GM19035 (cell line): Measurements from ENCODE around the gene ANKRD28.
"Not testable (repeated sequence)": the region's sequence is repeated elsewhere in the genome, so short reads cannot be mapped to it uniquely, and the experiment has no call there.

Experiments used
- ATAC-seq: cut with Tn5 transposase; IDR thresholded peaks from one replicate; pipeline ENCODE4 v1.9.1; 2021; ENCODE audit not compliant: unreplicated experiment

Gene ANKRD28

GRCh38 chr3:15637131-15637951 is 160.4 kb downstream of the ANKRD28 start:
- ATAC-seq: no peak

- ATAC-seq: peak; percentile 80
Measured at GRCh38 chr3:15636028-15636709, 161.6 kb downstream of the ANKRD28 start.

DNA sequence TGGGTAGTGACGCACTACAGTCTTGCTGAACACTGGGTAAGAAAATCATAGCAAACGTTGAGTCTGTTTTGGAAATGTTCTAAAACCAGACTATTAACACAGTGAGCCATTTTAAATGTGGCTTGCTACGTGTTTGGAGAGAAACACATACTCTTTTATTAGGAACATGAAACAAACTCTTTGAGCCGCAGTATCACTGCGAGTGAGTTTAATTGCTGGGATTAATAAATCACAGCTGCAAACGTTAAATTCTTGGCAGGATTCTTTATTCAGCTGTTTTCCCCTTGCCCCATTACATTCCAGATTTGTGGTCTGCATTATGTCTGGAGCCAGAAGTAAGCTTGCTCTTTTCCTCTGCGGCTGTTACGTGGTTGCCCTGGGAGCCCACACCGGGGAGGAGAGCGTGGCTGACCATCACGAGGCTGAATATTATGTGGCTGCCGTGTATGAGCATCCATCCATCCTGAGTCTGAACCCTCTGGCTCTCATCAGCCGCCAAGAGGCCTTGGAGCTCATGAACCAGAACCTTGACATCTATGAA is 162.6 kb downstream of the ANKRD28 start:
- ATAC-seq: no peak

- ATAC-seq: no peak
Measured at GRCh38 chr3:15634671-15635070, 163.1 kb downstream of the ANKRD28 start.

- no peak for ATAC-seq
Measured at GRCh38 chr3:15633766-15634598, 163.8 kb downstream of the ANKRD28 start.

GRCh38 chr3:15633159-15633558 is 164.6 kb downstream of the ANKRD28 start:
- ATAC-seq: no peak

GRCh38 chr3:15632212-15632580 is 165.6 kb downstream of the ANKRD28 start:
- no peak for ATAC-seq

GRCh38 chr3:15631426-15632211 is 166.2 kb downstream of the ANKRD28 start:
- ATAC-seq: no peak

DNA sequence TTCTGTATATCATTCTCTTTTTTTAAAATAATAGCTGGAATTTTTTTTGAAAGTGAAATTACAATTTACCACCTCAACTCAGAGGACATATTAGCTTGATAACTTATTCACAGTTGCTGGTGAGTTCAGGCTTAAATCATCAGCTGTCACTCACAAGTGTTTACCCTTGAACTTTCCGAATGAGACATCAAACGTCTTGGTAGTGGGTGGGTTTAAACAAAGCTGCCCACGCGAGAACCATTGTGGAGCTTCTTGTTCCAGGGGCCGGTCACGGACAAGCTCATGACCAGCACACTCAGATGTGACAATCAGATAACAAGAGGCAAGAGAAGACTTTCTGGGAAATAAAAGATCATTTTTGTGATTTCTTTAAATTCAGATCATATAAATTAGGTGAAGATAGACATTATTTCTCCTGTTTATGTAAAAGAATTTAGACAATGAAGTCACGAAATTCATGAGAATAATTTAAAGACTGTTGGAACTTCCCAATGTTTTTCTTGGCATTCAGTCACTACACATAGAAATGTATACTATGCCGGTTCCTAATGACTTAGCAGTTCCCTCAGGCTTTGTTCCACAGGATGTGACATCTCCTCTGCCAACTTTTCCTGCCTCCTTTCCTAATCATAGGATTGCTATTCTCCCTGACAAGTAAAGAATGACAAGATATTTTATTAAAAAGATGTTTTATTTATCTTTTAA is 167.0 kb downstream of the ANKRD28 start:
- ATAC-seq: peak; percentile 32

DNA sequence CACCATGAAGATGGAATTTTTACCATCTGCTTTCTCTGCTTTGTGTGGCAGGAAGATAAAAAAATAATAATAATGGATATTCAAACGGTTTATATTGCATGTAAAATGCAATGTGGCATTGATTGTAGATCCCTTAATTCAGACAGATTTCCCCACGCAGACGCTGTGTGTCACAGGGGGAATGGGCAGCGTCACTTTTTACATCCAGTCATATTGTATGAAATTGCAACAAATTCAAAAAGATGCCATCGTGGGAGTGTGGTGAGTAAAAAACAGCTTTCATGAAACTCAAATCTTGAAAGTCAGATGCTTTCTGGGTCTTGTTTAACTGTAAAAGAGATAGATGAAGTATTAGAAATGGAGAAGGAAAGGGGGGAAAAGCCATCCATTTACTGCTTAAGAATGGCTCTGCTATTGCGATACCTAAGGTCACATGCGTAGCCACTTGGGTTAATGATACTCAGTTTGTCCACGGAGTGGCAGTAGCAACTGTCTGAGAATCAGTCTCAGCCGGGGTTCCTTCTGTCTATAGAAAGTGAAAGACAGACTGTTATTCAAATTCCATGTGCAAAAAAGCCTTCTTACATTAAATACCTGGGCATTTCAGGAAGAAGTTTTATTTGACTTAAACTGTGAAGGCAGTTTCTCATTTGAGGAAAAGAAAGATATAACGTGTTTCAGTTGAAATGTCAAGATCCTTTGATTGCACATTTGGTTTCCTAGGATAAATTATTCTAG is 167.8 kb downstream of the ANKRD28 start:
- ATAC-seq: peak; percentile 97

DNA sequence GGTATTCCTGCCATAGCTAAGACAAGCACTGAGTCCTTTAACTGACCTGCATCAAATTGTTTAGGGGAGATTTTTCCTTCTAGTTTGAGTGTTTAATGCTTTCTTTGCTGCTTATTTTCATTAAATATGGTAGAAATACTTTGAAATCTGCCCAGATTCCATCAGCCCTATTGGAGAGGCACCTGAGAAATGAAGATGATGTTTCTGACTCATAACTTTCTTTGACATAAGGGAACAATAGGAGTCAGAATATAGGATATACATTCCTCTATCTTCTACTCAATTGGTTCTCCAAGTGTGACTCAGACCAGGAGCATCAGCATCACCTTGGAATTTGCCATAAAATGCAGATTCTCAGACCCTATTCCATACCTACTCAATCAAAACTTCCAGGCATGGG is 168.8 kb downstream of the ANKRD28 start:
- no peak for ATAC-seq

DNA sequence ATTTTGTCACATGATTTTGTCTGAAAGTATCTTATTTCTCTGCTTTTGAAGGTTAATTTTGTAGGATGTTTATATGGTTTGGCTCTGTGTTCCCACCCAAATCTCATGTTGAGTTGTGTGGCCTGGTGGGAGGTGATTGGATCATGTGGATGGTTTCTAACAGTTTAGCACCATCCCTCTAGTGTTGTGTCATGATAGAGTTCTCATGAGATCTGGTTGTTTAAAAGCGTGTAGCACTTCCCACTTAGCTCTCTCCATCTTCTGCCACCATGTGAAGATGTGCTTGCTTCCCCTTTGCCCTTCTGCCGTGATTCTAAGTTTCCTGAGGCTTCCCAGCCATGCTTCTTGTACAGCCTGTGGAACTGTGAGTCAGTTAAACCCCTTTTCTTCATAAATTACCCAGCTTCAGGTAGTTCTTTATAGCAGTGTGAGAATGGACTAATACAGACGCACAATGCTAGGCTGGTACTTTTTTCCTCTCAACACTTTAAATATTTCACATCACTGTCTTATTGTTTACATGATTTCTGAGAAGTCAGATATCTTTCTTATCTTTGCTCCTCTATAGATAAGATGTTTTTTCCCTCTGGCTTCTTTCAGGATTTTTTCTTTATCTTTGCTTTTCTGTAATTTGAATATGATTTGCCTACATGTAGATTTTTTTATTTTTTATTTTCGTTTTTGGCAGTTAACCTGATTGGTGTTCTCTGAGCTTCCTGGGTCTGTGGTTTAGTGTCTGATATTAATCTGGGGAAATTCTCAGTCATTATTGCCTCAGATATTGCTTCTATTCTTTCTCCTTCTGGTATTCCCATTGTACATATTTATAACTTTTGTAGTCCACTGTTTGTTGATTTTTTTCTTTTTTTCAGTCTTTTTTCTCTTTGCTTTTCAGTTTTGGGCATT is 174.0 kb downstream of the ANKRD28 start:
- ATAC-seq: no peak

GRCh38 chr3:15619659-15620464 is 177.9 kb downstream of the ANKRD28 start:
- ATAC-seq: not testable (repeated sequence)
